Activated CD4-positive, alpha-beta T cell treated with anti-CD3 and anti-CD28 coated beads, Interleukin-2, amount 50 U/mL, for 1 hour (primary cell): ENCODE measurements around the gene PPP1R11.
"Not testable (repeated sequence)": the region's sequence is repeated elsewhere in the genome, so short reads cannot be mapped to it uniquely, and the experiment has no call there.

Experiments used
- DNase-seq: peaks from one replicate; pipeline ENCODE4 v3.0.0-alpha.2; 2020

The PPP1R11 gene

GRCh38 chr6:30100154-30100553 lies 33.2 kb downstream of the PPP1R11 start:
- no peak for DNase-seq

- DNase-seq: peak; percentile 14
Observed at GRCh38 chr6:30100585-30101443, 33.8 kb downstream of the PPP1R11 start.

- peak; percentile 57 for DNase-seq
Observed at GRCh38 chr6:30101444-30102413, 34.7 kb downstream of the PPP1R11 start.

- no peak for DNase-seq
Observed at GRCh38 chr6:30102414-30102969, 35.5 kb downstream of the PPP1R11 start.

GRCh38 chr6:30102970-30103871 lies 36.2 kb downstream of the PPP1R11 start:
- DNase-seq: peak; percentile 81

GRCh38 chr6:30103872-30104179 lies 36.8 kb downstream of the PPP1R11 start:
- no peak for DNase-seq

GRCh38 chr6:30104661-30105060 lies 37.7 kb downstream of the PPP1R11 start:
- no peak for DNase-seq

GRCh38 chr6:30111266-30111856 lies 44.4 kb downstream of the PPP1R11 start:
- no peak for DNase-seq

- no peak for DNase-seq
Observed at GRCh38 chr6:30112402-30112994, 45.5 kb downstream of the PPP1R11 start.

- no peak for DNase-seq
Observed at GRCh38 chr6:30113003-30113759, 46.2 kb downstream of the PPP1R11 start, which contains the start of gene TRIM31. TSS of gene TRIM31 (minus strand) at chr6:30113090. CDS start at chr6:30112805, 285 bp downstream.

- DNase-seq: no peak
Observed at GRCh38 chr6:30113841-30114240, 46.8 kb downstream of the PPP1R11 start.

GRCh38 chr6:30116724-30117123 lies 49.7 kb downstream of the PPP1R11 start:
- DNase-seq: no peak

- not testable (repeated sequence) for DNase-seq
Observed at GRCh38 chr6:30118691-30119090, 51.7 kb downstream of the PPP1R11 start.
